ENCODE results near the gene ANKRD27.

Gene ANKRD27

DNA sequence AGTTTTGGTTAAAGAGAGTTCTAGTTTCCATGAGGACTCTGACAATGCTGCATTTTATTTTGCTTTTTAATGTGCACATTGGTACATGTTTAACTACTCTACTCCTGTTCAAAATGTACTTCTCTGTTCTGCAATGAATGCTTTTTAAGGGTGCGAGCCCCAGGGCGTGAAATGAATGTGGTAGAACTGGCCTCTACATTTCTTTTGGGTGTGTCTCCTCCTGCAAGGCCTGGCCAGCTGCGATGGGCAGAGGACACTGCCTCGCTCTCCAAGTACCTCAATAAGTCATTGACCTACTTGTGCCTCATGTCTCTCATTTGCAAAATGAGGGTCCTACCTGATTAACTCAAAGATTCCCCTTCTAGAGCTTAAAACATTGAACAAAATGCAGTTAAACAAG lies 7.3 kb upstream of the ANKRD27 start:
- no peak overlapping the region for H2AK5ac ChIP-seq (ENCODE audit: low read length)
- H3K79me1 ChIP-seq (ENCODE audit: low read length): no peaks in the 10 kb centered on the region
- H3K36me3 ChIP-seq (ENCODE audit: control insufficient read depth in 1 of 2, insufficient read depth in 2 of 2, low read length in 2 of 2): no peaks in the 10 kb centered on the region
- no peak overlapping the region for H3K4me3 ChIP-seq (ENCODE audit: low read depth, low read length)
- H3K27me3 ChIP-seq (ENCODE audit: insufficient read depth, low read length): peaks cover 3% of the 10 kb centered on the region
- H3K4me2 ChIP-seq (ENCODE audit: low read length): no peak overlapping the region
- H2BK12ac ChIP-seq (ENCODE audit: low read length): no peak overlapping the region
- no peak overlapping the region for H3K14ac ChIP-seq (ENCODE audit: low read length)
- H3K27ac ChIP-seq (ENCODE audit: low read depth, low read length): no peak overlapping the region
- H2AFZ ChIP-seq (ENCODE audit: insufficient read depth, low read length, poor library complexity): no peak overlapping the region
- no peak overlapping the region for H4K8ac ChIP-seq (ENCODE audit: low read depth, low read length)
- peaks cover 0 to 2% of the 10 kb centered on the region in 2 experiments for H3K4me1 ChIP-seq (ENCODE audit: control insufficient read depth in 1 of 2, insufficient read depth in 2 of 2, low read length in 2 of 2)
- H3K9ac ChIP-seq (ENCODE audit: low read length): no peak overlapping the region
- H3K23ac ChIP-seq (ENCODE audit: low read length): no peak overlapping the region
- peak; percentile 21 to 51 for DNase-seq
- H4K12ac ChIP-seq (ENCODE audit: low read depth, low read length): no peak overlapping the region
- no peaks in the 10 kb centered on the region for H3K9me3 ChIP-seq (ENCODE audit: insufficient read depth, low read depth, low read length)
- no CpG with 5 or more reads among the region's 4 CpGs for WGBS (ENCODE audit: extremely low coverage, insufficient coverage, insufficient read length)
- no peaks in the 10 kb centered on the region for H3K79me2 ChIP-seq (ENCODE audit: control insufficient read depth, insufficient read depth, low read length, poor library complexity)
- H2BK5ac ChIP-seq (ENCODE audit: low read depth, low read length, poor library complexity): no peak overlapping the region
- H3K18ac ChIP-seq (ENCODE audit: low read length): no peak overlapping the region
- no peak overlapping the region for H3K4ac ChIP-seq (ENCODE audit: low read depth, low read length)
- H2BK120ac ChIP-seq (ENCODE audit: insufficient read depth, low read length, poor library complexity): no peak overlapping the region
- H4K91ac ChIP-seq (ENCODE audit: low read depth, low read length): no peak overlapping the region

DNA sequence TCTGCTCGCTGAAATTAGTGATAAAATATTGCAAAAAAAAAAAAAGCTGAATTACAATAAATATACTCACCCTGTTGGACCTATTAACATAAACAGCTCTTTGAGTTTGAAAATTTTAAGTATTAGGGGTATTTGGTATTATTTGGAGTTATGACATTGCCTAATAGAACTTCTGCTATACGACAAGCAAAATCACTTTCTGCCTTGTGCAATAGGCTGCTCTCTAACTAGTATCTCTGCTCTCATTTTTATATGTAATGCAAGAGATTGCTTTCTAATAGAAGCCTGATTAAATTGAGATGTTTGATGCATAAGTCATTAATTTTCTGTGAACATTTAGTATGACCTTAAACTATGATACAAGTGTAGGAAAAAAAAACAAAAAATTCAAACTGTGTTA lies 6.0 kb upstream of the ANKRD27 start:
- no peak overlapping the region for H3K18ac ChIP-seq (ENCODE audit: low read length)
- H2BK120ac ChIP-seq (ENCODE audit: insufficient read depth, low read length, poor library complexity): no peak overlapping the region
- no peaks in the 10 kb centered on the region for H3K79me2 ChIP-seq (ENCODE audit: control insufficient read depth, insufficient read depth, low read length, poor library complexity)
- H3K79me1 ChIP-seq (ENCODE audit: low read length): no peaks in the 10 kb centered on the region
- H4K12ac ChIP-seq (ENCODE audit: low read depth, low read length): no peak overlapping the region
- H3K9me3 ChIP-seq (ENCODE audit: insufficient read depth, low read depth, low read length): peaks cover 3% of the 10 kb centered on the region
- peaks cover 16% of the 10 kb centered on the region for H3K27me3 ChIP-seq (ENCODE audit: insufficient read depth, low read length)
- peak in 1 of 2 donors; percentile 37 for DNase-seq
- H3K4ac ChIP-seq (ENCODE audit: low read depth, low read length): no peak overlapping the region
- no peak overlapping the region for H3K23ac ChIP-seq (ENCODE audit: low read length)
- H3K36me3 ChIP-seq (ENCODE audit: control insufficient read depth in 1 of 2, insufficient read depth in 2 of 2, low read length in 2 of 2): no peaks in the 10 kb centered on the region
- no peak overlapping the region for H2AK5ac ChIP-seq (ENCODE audit: low read length)
- H3K4me1 ChIP-seq (ENCODE audit: control insufficient read depth in 1 of 2, insufficient read depth in 2 of 2, low read length in 2 of 2): peaks cover 6 to 11% of the 10 kb centered on the region in 2 experiments
- no peak overlapping the region for H3K4me3 ChIP-seq (ENCODE audit: low read depth, low read length)
- H2BK5ac ChIP-seq (ENCODE audit: low read depth, low read length, poor library complexity): no peak overlapping the region
- H4K91ac ChIP-seq (ENCODE audit: low read depth, low read length): no peak overlapping the region
- no peak overlapping the region for H3K14ac ChIP-seq (ENCODE audit: low read length)
- WGBS (ENCODE audit: extremely low coverage, insufficient coverage, insufficient read length): no CpG with 5 or more reads among the region's 2 CpGs
- H4K8ac ChIP-seq (ENCODE audit: low read depth, low read length): no peak overlapping the region
- no peak overlapping the region for H2BK12ac ChIP-seq (ENCODE audit: low read length)
- H3K27ac ChIP-seq (ENCODE audit: low read depth, low read length): no peak overlapping the region
- H3K9ac ChIP-seq (ENCODE audit: low read length): no peak overlapping the region
- H3K4me2 ChIP-seq (ENCODE audit: low read length): no peak overlapping the region
- no peak overlapping the region for H2AFZ ChIP-seq (ENCODE audit: insufficient read depth, low read length, poor library complexity)

DNA sequence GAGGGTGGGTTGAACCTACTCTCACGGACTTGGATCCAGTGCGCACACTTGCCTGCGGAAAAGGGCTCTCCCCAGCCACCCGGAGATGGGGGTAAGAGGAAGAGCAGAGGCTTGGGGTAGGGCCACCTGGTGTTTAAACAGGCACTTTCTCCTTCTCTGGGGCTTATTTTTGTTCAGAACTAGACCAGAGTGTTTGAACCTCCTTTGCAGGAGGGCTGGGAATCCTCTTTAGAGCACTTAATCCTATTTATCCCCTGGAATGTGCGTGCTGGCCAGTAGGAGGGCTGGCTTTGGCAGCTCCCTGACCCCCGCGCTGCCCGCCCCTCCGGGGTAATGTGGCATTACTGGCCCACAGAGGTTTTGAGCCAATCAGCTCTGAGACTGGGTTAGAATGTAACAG lies 2.7 kb upstream of the ANKRD27 start:
- no peak overlapping the region for H2AFZ ChIP-seq (ENCODE audit: insufficient read depth, low read length, poor library complexity)
- H2BK5ac ChIP-seq (ENCODE audit: low read depth, low read length, poor library complexity): no peak overlapping the region
- H3K9ac ChIP-seq (ENCODE audit: low read length): no peak overlapping the region
- DNase-seq: no peak
- WGBS (ENCODE audit: extremely low coverage, insufficient coverage, insufficient read length): no CpG with 5 or more reads among the region's 9 CpGs
- no peak overlapping the region for H4K12ac ChIP-seq (ENCODE audit: low read depth, low read length)
- no peak overlapping the region for H3K14ac ChIP-seq (ENCODE audit: low read length)
- no peak overlapping the region for H3K18ac ChIP-seq (ENCODE audit: low read length)
- no peak overlapping the region for H2BK12ac ChIP-seq (ENCODE audit: low read length)
- H3K4me3 ChIP-seq (ENCODE audit: low read depth, low read length): no peak overlapping the region
- peaks cover 12% of the 10 kb centered on the region for H3K79me2 ChIP-seq (ENCODE audit: control insufficient read depth, insufficient read depth, low read length, poor library complexity)
- H2AK5ac ChIP-seq (ENCODE audit: low read length): no peak overlapping the region
- H3K27me3 ChIP-seq (ENCODE audit: insufficient read depth, low read length): peaks cover 21% of the 10 kb centered on the region
- no peak overlapping the region for H3K23ac ChIP-seq (ENCODE audit: low read length)
- no peak overlapping the region for H4K8ac ChIP-seq (ENCODE audit: low read depth, low read length)
- H2BK120ac ChIP-seq (ENCODE audit: insufficient read depth, low read length, poor library complexity): no peak overlapping the region
- H3K9me3 ChIP-seq (ENCODE audit: insufficient read depth, low read depth, low read length): peaks cover 3% of the 10 kb centered on the region
- H3K27ac ChIP-seq (ENCODE audit: low read depth, low read length): no peak overlapping the region
- no peak overlapping the region for H3K4me2 ChIP-seq (ENCODE audit: low read length)
- H3K36me3 ChIP-seq (ENCODE audit: control insufficient read depth in 1 of 2, insufficient read depth in 2 of 2, low read length in 2 of 2): no peaks in the 10 kb centered on the region
- H4K91ac ChIP-seq (ENCODE audit: low read depth, low read length): no peak overlapping the region
- peaks cover 5% of the 10 kb centered on the region for H3K79me1 ChIP-seq (ENCODE audit: low read length)
- H3K4me1 ChIP-seq (ENCODE audit: control insufficient read depth in 1 of 2, insufficient read depth in 2 of 2, low read length in 2 of 2): peaks cover 14 to 19% of the 10 kb centered on the region in 2 experiments
- H3K4ac ChIP-seq (ENCODE audit: low read depth, low read length): no peak overlapping the region

DNA sequence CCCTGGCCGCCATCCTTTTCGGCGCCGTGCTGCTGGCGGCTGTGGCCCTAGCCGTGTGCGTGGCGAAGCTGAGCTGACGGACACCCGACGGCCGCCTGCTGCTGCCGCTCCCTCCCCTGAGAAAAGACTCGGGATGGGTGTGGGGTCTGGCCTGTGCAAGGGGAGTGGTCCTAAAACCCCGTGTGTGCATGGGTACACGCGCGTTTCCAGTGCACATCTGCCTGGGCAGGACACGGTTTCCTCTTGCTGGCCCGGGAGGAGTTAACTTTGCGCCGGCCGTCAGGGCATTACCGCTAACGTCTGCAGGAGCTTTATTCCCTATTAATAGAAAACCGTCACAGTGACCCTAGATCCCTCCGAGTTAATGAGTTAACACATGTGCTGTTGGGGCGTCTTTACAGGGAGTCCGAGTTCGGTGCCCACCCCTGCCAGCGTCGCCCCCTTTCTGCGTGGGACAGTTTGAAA lies 1.9 kb upstream of the ANKRD27 start:
- Histone ChIP-seq H3K79me1 (ENCODE audit: low read length) (peaks cover 5% of the 10 kb centered on the region), H4K12ac (ENCODE audit: low read depth, low read length) (no peak overlapping the region), H2BK5ac (ENCODE audit: low read depth, low read length, poor library complexity) (no peak overlapping the region), H4K8ac (ENCODE audit: low read depth, low read length) (no peak overlapping the region), H3K18ac (ENCODE audit: low read length) (no peak overlapping the region), H3K36me3 (ENCODE audit: control insufficient read depth in 1 of 2, insufficient read depth in 2 of 2, low read length in 2 of 2) (no peaks in the 10 kb centered on the region), H2AK5ac (ENCODE audit: low read length) (no peak overlapping the region), H3K79me2 (ENCODE audit: control insufficient read depth, insufficient read depth, low read length, poor library complexity) (peaks cover 12% of the 10 kb centered on the region), H3K23ac (ENCODE audit: low read length) (no peak overlapping the region), H2AFZ (ENCODE audit: insufficient read depth, low read length, poor library complexity) (peak overlapping the region; percentile 15), H3K4ac (ENCODE audit: low read depth, low read length) (no peak overlapping the region), H2BK12ac (ENCODE audit: low read length) (no peak overlapping the region), H3K27me3 (ENCODE audit: insufficient read depth, low read length) (peaks cover 21% of the 10 kb centered on the region), H4K91ac (ENCODE audit: low read depth, low read length) (no peak overlapping the region), H3K9me3 (ENCODE audit: insufficient read depth, low read depth, low read length) (peaks cover 3% of the 10 kb centered on the region), H3K14ac (ENCODE audit: low read length) (no peak overlapping the region), H3K4me1 (ENCODE audit: control insufficient read depth in 1 of 2, insufficient read depth in 2 of 2, low read length in 2 of 2) (peaks cover 14 to 17% of the 10 kb centered on the region in 2 experiments), H3K4me2 (ENCODE audit: low read length) (peak overlapping the region; percentile 93), H2BK120ac (ENCODE audit: insufficient read depth, low read length, poor library complexity) (no peak overlapping the region), H3K4me3 (ENCODE audit: low read depth, low read length) (no peak overlapping the region), H3K9ac (ENCODE audit: low read length) (no peak overlapping the region), H3K27ac (ENCODE audit: low read depth, low read length) (no peak overlapping the region)
- no peak for DNase-seq
- no CpG with 5 or more reads among the region's 33 CpGs for WGBS (ENCODE audit: extremely low coverage, insufficient coverage, insufficient read length)

Measured in trophoblast cell (in vitro differentiated cells and primary cell).